ENCODE results near the gene CCL17.
"Not testable (repeated sequence)": the region's sequence is repeated elsewhere in the genome, so short reads cannot be mapped to it uniquely, and the experiment has no call there.

Gene CCL17

GRCh38 chr16:57403965-57404817, at the start of gene CCL17:
Gene CCL17 (plus strand): TSS chr16:57404767. CDS start chr16:57413933, 9,166 bp downstream.
- DNase-seq = no peak

- DNase-seq = no peak
Observed at GRCh38 chr16:57355898-57356414, 48.6 kb upstream of the CCL17 start.

GRCh38 chr16:57356547-57356946, 48.0 kb upstream of the CCL17 start:
- DNase-seq = no peak

GRCh38 chr16:57357330-57358085, 47.1 kb upstream of the CCL17 start:
- DNase-seq = no peak

- DNase-seq = no peak
Observed at GRCh38 chr16:57358086-57358420, 46.5 kb upstream of the CCL17 start.

- DNase-seq = no peak
Observed at GRCh38 chr16:57358527-57359095, 46.0 kb upstream of the CCL17 start, which contains the start of gene CCL22. Gene CCL22 (plus strand): TSS chr16:57358783. CDS start chr16:57358817, 34 bp downstream.

- no peak for DNase-seq
Observed at GRCh38 chr16:57360321-57360935, 44.1 kb upstream of the CCL17 start.

GRCh38 chr16:57361404-57361803, 43.2 kb upstream of the CCL17 start:
- DNase-seq = no peak

GRCh38 chr16:57364143-57364542, 40.4 kb upstream of the CCL17 start:
- DNase-seq = no peak

GRCh38 chr16:57366544-57367040, 38.0 kb upstream of the CCL17 start:
- DNase-seq = no peak

GRCh38 chr16:57367116-57367752, 37.3 kb upstream of the CCL17 start:
- no peak for DNase-seq

- no peak for DNase-seq
Observed at GRCh38 chr16:57371494-57372371, 32.8 kb upstream of the CCL17 start.

GRCh38 chr16:57372372-57373116, 32.0 kb upstream of the CCL17 start, which contains the start of gene CX3CL1:
Gene CX3CL1 (plus strand): TSS chr16:57372490. CDS start chr16:57372569, 79 bp downstream.
- DNase-seq = peak; percentile 34

- no peak for DNase-seq
Observed at GRCh38 chr16:57373117-57373947, 31.2 kb upstream of the CCL17 start.

GRCh38 chr16:57374067-57374534, 30.5 kb upstream of the CCL17 start:
- DNase-seq = no peak

- not testable (repeated sequence) for DNase-seq
Observed at GRCh38 chr16:57374925-57375465, 29.6 kb upstream of the CCL17 start.

- no peak for DNase-seq
Observed at GRCh38 chr16:57376313-57376818, 28.2 kb upstream of the CCL17 start.

GRCh38 chr16:57377080-57377841, 27.3 kb upstream of the CCL17 start:
- DNase-seq = no peak

Data from fibroblast of skin of right biceps (primary cell).